Parietal lobe (tissue), 1 donor: ENCODE data around the gene EFNB3. TPM values are rescaled to one million over a fixed set of nuclear protein-coding genes. Genes with fewer than 3 reads are reported as not detected.

Source experiments
- total RNA-seq: library from RNA; depleted of rRNA; stranded (reverse); fragments of >200 nt; gene quantifications from one replicate; pipeline ENCODE4 v1.2.3, GENCODE V29; 2014

The EFNB3 gene, protein sequence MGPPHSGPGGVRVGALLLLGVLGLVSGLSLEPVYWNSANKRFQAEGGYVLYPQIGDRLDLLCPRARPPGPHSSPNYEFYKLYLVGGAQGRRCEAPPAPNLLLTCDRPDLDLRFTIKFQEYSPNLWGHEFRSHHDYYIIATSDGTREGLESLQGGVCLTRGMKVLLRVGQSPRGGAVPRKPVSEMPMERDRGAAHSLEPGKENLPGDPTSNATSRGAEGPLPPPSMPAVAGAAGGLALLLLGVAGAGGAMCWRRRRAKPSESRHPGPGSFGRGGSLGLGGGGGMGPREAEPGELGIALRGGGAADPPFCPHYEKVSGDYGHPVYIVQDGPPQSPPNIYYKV
- total RNA-seq: 19.7 TPM

GRCh38 chr17:7704601-7705268, at the start of gene EFNB3:
Gene EFNB3, plus strand, starts transcription at chr17:7705202. Its CDS starts 397 bp downstream, at chr17:7705599.

DNA sequence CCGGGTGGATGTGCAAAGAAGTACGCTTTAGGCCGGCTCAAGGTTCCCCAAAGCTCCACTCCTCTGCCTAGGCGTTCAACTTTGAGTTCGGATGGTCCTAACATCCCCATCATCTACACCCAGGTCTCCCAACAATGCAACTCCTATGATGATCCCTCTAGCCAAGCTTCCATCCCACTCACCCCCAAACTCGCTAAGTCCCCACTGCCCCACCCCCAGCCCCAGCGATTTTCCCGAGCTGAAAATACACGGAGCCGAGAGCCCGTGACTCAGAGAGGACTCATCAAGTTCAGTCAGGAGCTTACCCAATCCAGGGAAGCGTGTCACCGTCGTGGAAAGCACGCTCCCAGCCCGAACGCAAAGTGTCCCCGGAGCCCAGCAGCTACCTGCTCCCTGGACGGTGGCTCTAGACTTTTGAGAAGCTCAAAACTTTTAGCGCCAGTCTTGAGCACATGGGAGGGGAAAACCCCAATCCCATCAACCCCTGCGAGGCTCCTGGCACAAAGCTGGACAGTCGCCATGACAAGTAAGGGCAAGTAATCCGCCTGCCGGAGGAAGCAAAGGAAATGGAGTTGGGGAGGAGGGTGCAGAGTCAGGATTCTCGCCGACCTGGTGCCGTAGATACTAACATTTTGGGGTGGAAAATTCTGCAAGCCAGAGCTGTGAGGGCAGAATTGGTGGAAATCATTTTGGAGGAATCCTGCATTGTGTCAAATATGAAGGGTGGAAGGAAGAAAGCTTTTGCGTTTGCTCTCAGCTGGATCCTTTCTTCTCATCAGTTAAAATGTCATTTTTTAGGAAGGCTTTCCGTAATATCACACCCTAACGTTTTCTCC, 17.7 kb upstream of the EFNB3 start, which contains the start of gene TP53:
TP53 (minus strand) TSS at position 419 of the 836 bp plus-strand sequence. CDS start 10,896 bp downstream, outside the sequence.

GRCh38 chr17:7687908-7688807, 16.8 kb upstream of the EFNB3 start, which contains the start of gene WRAP53:
Gene WRAP53, plus strand, starts transcription at chr17:7688477. Its CDS starts 172 bp downstream, at chr17:7688649.

DNA sequence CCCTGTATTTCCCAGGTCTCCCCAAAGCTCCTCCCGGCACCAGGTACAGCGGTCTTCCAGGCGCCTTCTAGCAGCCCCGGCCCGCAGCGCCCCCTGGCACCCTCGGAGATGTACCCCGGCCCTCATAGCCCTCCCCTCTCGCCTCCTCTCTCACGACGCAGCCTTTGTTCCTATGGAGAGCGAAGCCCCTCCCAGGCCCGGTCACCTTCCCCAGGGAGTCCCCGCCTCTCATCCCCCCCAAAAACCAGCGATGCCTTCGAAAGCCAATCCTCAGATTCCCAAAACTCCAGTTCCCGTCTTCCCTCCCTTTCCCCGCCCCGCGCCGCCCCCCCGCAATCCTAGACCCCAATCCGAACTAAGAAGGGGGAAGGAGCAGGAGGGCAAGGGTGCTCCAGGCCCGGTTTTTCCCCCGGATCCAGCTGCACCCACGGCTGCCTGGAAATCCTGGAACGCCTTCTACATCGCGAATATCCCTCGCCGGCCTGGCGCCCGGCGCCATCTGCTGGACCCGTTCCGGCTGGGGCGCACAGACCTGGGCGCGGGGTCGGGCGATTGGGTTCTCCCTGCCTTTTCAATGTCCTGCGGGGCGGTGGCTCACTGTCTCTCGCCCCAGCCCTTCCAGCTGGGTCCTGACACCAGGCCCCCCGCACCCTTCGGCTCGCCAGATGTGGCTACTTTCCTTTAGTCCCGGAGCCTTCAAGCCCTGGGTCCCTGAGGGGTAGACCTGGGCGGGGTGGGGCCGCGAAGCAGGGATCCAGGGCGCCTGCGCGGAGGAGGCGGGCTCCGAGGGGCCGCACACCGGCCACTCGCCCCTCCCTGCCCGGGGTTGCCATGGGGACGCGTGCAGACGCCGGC, 12.1 kb downstream of the EFNB3 start, which contains the start of gene DNAH2:
DNAH2 (plus strand) TSS at position 844 of the 855 bp plus-strand sequence. CDS start 1,991 bp downstream, outside the sequence.

Other genes starting within 250 kb of the EFNB3 start
- gene ZBTB4, start 225.6 kb upstream of the EFNB3 start, total RNA-seq: 20.0 TPM
- gene SLC35G6, start 223.8 kb upstream of the EFNB3 start, total RNA-seq: not detected
- gene POLR2A, start 220.8 kb upstream of the EFNB3 start, total RNA-seq: 106 TPM
- 6.6 TPM for gene TNFSF12, start 156.1 kb upstream of the EFNB3 start, total RNA-seq
- 0.94 TPM for gene TNFSF13, start 146.5 kb upstream of the EFNB3 start, total RNA-seq
- 67.6 TPM for gene SENP3, start 143.3 kb upstream of the EFNB3 start, total RNA-seq
- gene CD68, start 125.6 kb upstream of the EFNB3 start, total RNA-seq: 1.6 TPM
- 36.6 TPM for gene MPDU1, start 121.3 kb upstream of the EFNB3 start, total RNA-seq
- 1.6 TPM for gene SOX15, start 115.1 kb upstream of the EFNB3 start, total RNA-seq
- 52.9 TPM for gene FXR2, start 90.3 kb upstream of the EFNB3 start, total RNA-seq
- gene SAT2, start 77.4 kb upstream of the EFNB3 start, total RNA-seq: 32.2 TPM
- not detected for gene SHBG, start 75.1 kb upstream of the EFNB3 start, total RNA-seq
- gene ATP1B2, start 54.3 kb upstream of the EFNB3 start, total RNA-seq: 16.6 TPM
- 15.3 TPM for gene TP53, start 17.7 kb upstream of the EFNB3 start, total RNA-seq
- 11.6 TPM for gene WRAP53, start 16.7 kb upstream of the EFNB3 start, total RNA-seq
- gene DNAH2, start 12.5 kb downstream of the EFNB3 start, total RNA-seq: 2.2 TPM
- 33.5 TPM for gene KDM6B, start 129.0 kb downstream of the EFNB3 start, total RNA-seq
- gene TMEM88, start 149.9 kb downstream of the EFNB3 start, total RNA-seq: 1.9 TPM
- gene NAA38, start 152.4 kb downstream of the EFNB3 start, total RNA-seq: 24.1 TPM
- 18.2 TPM for gene CYB5D1, start 152.8 kb downstream of the EFNB3 start, total RNA-seq
- 496 TPM for gene CHD3, start 183.6 kb downstream of the EFNB3 start, total RNA-seq
- gene RNF227, start 211.1 kb downstream of the EFNB3 start, total RNA-seq: 7.5 TPM
- 7.5 TPM for gene KCNAB3, start 224.7 kb downstream of the EFNB3 start, total RNA-seq
- 32.2 TPM for gene TRAPPC1, start 226.7 kb downstream of the EFNB3 start, total RNA-seq
- gene CNTROB, start 227.0 kb downstream of the EFNB3 start, total RNA-seq: 46.0 TPM